MCF 10A (cell line): ENCODE measurements around the gene GSC. TPM values are rescaled to one million over a fixed set of nuclear protein-coding genes. Genes with fewer than 3 reads are reported as not detected.

Experiments used
- BruUV-seq: library from RNA; stranded (reverse); fragments of 400-500 nt; replicated peaks from 2 replicates; lab custom pipeline; 2021; lab: Mats Ljungman, UMichigan
- CTCF ChIA-PET: fragments of 300-600 bp; sonication (Branson Sonifier 250); formaldehyde crosslinking; extraction: SDS; loops from one replicate; lab custom pipeline; 2021; ENCODE audit warnings: antibody characterized with exemption, inconsistent platforms; lab: Yijun Ruan, JAX
- POLR2A ChIA-PET: fragments of 300-600, 350-650 bp; sonication (Branson Sonifier 250); formaldehyde crosslinking; extraction: SDS; loops from one replicate; lab custom pipeline; 2020; ENCODE audit warnings: antibody characterized with exemption, inconsistent platforms; lab: Yijun Ruan, JAX
- DNase-seq: peaks from one replicate; pipeline ENCODE4 v3.0.0-alpha.2; 2018; ENCODE audit not compliant: unreplicated experiment
- H3K27ac Mint-ChIP-seq: one replicate; pipeline ENCODE4 v1.8.0; 2022; ENCODE audit warnings: mild to moderate bottlenecking, low read depth, mixed read lengths; ENCODE audit not compliant: unreplicated experiment
- H3K27me3 Mint-ChIP-seq: one replicate; pipeline ENCODE4 v1.8.0; 2022; ENCODE audit warnings: mixed read lengths; ENCODE audit not compliant: insufficient read depth, unreplicated experiment
- H3K36me3 Mint-ChIP-seq: one replicate; pipeline ENCODE4 v1.8.0; 2022; ENCODE audit warnings: mild to moderate bottlenecking, moderate library complexity, mixed read lengths; ENCODE audit not compliant: insufficient read depth, unreplicated experiment
- H3K4me1 Mint-ChIP-seq: one replicate; pipeline ENCODE4 v1.8.0; 2022; ENCODE audit warnings: mixed read lengths; ENCODE audit not compliant: insufficient read depth, unreplicated experiment
- H3K4me3 Mint-ChIP-seq: one replicate; pipeline ENCODE4 v1.8.0; 2022; ENCODE audit warnings: mild to moderate bottlenecking, moderate library complexity, mixed read lengths; ENCODE audit not compliant: unreplicated experiment
- H3K9me3 Mint-ChIP-seq: one replicate; pipeline ENCODE4 v1.8.0; 2022; ENCODE audit warnings: mixed read lengths; ENCODE audit not compliant: unreplicated experiment
- intact Hi-C: fragments of 100-400 bp; cut with micrococcal nuclease; formaldehyde crosslinking; loops from 2 replicates; pipeline ENCODE4 v1.14.1; 2022
- total RNA-seq: library from RNA; stranded (reverse); gene quantifications from 2 replicates; pipeline ENCODE4 v1.2.3, GENCODE V29; 2022
- TF ChIP-seq, protein P1 (sequence below): fragments of 200-600 bp; IDR thresholded peaks from one replicate; pipeline ENCODE4 v1.8.0; 2022; ENCODE audit warnings: antibody characterized with exemption, mild to moderate bottlenecking; ENCODE audit not compliant: unreplicated experiment

The GSC gene
- total RNA-seq, 1 experiment from 2014 or later = not detected

DNA sequence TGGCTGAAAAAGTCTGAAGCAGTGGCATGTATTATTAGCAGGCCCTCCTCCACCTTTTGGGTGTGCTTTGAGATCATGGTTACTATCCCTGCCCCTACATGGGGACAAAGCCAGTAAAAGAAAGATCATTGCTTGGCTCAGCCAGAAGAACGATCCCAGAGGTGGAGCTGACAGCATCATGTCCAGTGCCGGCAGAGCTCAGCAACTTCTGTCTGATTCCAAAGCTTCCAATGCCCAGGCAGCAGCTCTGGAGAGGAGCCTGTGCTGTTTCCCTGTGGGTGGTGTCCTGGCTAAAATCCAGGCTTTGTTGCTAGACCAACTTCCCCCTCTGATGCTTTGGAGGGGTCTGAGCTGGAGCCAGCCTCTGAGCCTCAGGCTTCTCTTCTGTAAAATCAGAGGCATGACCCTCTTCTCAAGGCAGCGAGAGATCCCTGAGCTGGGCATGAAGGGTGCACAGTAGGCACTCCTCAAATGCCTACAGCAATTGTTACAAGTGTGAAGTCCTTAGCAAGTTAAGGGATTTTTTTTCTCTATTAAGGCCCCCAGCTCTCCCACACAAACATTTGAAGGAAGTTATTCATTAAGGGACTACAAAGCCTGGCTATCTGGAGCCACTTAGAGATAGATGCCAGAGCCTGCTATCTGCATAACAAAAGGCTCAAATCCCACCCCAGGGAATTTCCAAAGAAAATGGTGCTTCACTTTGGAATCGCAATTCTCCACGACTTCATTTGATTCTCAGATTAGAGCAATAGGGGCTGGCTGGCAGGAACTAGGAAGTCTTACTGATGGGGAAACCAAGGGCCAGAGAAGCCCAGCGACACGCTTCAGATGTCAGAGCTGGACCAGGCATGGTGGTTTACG is 10.9 kb upstream of the GSC start:
- ChIA-PET POLR2A (interaction anchor here (0.9 kb wide), 1 partner anchor 70 kb away, joined by 3 read pairs; no protein-coding TSS in a partner anchor), CTCF (interaction anchor here (0.6 to 0.7 kb wide), 2 partner anchors 211 to 498 kb away, joined by 3 to 4 read pairs; no protein-coding TSS in a partner anchor)
- H3K9me3 Mint-ChIP-seq = no peaks in the 10 kb centered on the region
- H3K4me3 Mint-ChIP-seq = no peak overlapping the region
- BruUV-seq = no TSS peak
- intact Hi-C loops = no loop called here
- H3K4me1 Mint-ChIP-seq = peaks cover 6% of the 10 kb centered on the region
- H3K27ac Mint-ChIP-seq = no peak overlapping the region
- H3K27me3 Mint-ChIP-seq = peaks cover 6% of the 10 kb centered on the region
- H3K36me3 Mint-ChIP-seq = no peaks in the 10 kb centered on the region
- DNase-seq = no peak
- TF ChIP-seq, protein P1, sequence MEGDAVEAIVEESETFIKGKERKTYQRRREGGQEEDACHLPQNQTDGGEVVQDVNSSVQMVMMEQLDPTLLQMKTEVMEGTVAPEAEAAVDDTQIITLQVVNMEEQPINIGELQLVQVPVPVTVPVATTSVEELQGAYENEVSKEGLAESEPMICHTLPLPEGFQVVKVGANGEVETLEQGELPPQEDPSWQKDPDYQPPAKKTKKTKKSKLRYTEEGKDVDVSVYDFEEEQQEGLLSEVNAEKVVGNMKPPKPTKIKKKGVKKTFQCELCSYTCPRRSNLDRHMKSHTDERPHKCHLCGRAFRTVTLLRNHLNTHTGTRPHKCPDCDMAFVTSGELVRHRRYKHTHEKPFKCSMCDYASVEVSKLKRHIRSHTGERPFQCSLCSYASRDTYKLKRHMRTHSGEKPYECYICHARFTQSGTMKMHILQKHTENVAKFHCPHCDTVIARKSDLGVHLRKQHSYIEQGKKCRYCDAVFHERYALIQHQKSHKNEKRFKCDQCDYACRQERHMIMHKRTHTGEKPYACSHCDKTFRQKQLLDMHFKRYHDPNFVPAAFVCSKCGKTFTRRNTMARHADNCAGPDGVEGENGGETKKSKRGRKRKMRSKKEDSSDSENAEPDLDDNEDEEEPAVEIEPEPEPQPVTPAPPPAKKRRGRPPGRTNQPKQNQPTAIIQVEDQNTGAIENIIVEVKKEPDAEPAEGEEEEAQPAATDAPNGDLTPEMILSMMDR = no peak

DNA sequence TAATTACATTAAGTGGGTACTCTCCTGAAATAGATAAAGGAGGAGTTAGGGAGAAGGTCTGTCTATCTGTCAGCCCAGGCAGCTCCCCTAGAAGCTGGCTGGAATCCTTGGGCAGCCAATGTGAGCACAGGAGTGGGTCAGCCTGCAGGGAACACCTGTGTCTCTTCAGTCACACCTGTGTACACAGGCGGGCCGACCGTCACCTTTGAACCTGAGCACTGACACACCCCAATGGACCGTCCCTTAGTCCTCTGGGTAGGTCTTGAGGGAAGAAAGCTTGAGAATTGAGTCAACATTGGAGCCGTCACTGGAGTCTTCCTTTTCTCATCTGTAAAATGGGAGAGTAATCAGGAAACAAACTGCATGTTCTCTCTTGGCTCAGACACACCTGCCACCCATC is 9.8 kb upstream of the GSC start:
- POLR2A ChIA-PET = interaction anchor here (0.9 kb wide), 1 partner anchor 71 kb away, joined by 3 read pairs; no protein-coding TSS in a partner anchor
- H3K4me1 Mint-ChIP-seq = peaks cover 8% of the 10 kb centered on the region
- intact Hi-C loops = no loop called here

DNA sequence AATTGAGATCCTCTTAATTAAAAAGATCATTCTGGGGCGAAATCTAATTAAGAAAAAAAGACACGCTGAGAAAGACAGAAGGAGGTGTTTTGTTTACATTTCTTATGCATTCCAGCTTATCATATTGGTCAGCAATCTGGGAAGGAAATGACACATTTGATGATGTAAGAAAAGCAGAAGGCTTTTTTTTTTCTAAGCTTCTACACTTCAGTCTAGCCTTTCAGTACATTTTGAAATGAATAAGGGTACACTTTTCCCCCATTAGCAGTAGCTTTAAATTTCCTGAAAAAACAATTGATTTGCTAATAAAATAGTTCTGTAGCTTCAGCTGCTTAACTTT is 5.9 kb upstream of the GSC start:
- H3K36me3 Mint-ChIP-seq = no peaks in the 10 kb centered on the region
- H3K9me3 Mint-ChIP-seq = no peaks in the 10 kb centered on the region
- H3K4me1 Mint-ChIP-seq = peaks cover 8% of the 10 kb centered on the region
- H3K4me3 Mint-ChIP-seq = no peak overlapping the region
- intact Hi-C loops = no loop called here
- no peak overlapping the region for H3K27ac Mint-ChIP-seq
- peak; percentile 17 for DNase-seq
- ChIA-PET POLR2A (interaction anchor here (0.9 kb wide), 1 partner anchor 9 kb away, joined by 4 read pairs; no protein-coding TSS in a partner anchor), CTCF (interaction anchor here (0.6 kb wide), 1 partner anchor 331 kb away, joined by 6 read pairs; no protein-coding TSS in a partner anchor)
- TF ChIP-seq, protein P1 = no peak
- peaks cover 26% of the 10 kb centered on the region for H3K27me3 Mint-ChIP-seq
- BruUV-seq = no TSS peak

More for the DNA sequence above, 9.8 kb upstream of the GSC start:
- no peaks in the 10 kb centered on the region for H3K9me3 Mint-ChIP-seq
- no peaks in the 10 kb centered on the region for H3K36me3 Mint-ChIP-seq
- no peak for DNase-seq
- H3K4me3 Mint-ChIP-seq = no peak overlapping the region
- BruUV-seq = no TSS peak
- H3K27ac Mint-ChIP-seq = no peak overlapping the region
- TF ChIP-seq, protein P1 = no peak
- CTCF ChIA-PET = no interaction called here
- H3K27me3 Mint-ChIP-seq = no peaks in the 10 kb centered on the region

DNA sequence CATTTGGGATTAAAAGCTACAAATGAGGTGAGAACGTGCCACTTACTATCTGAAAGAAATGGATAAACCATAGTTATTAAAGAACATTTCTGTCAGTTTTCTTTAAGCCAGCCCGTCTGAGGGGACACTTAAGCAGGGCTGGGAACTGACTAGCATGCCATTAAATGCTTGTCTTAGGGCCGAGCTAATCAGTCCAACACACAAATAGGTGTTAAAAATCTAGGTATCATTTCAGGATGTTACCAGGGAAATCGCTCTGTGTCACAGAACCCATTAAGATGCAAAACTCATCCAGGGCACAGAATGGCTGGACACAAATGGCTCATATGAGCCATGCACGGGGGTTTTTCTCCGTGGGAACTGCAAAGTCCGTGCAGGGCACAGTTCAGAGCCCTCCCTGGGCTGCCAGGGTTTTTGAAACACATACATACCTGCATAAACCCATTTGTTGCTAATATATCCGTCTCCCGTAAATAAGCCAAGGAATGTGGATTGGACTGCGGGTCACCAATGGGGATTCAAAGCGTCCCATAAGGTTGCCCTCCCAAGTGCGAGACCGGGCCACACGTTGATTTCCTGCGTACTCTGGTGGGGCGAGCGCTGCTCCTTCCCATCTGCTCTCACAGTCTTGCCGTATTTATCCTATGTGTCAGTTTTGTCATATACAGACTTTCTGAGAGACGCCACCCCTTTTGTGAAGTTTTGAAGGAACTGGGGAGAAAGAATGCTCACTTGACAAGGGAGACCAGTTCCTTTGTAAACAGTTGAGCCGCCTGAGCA is 5.4 kb upstream of the GSC start:
- peaks cover 26% of the 10 kb centered on the region for H3K27me3 Mint-ChIP-seq
- H3K36me3 Mint-ChIP-seq = no peaks in the 10 kb centered on the region
- ChIA-PET CTCF (interaction anchor here (0.6 kb wide), 1 partner anchor 332 kb away, joined by 6 read pairs; no protein-coding TSS in a partner anchor), POLR2A (interaction anchor here (0.9 kb wide), 2 partner anchors 9 to 176 kb away, joined by 3 to 4 read pairs; no protein-coding TSS in a partner anchor)
- TF ChIP-seq, protein P1 = no peak
- no peak for DNase-seq
- no TSS peak for BruUV-seq
- H3K4me3 Mint-ChIP-seq = no peak overlapping the region
- intact Hi-C loops = no loop called here
- H3K4me1 Mint-ChIP-seq = peaks cover 8% of the 10 kb centered on the region
- no peaks in the 10 kb centered on the region for H3K9me3 Mint-ChIP-seq
- H3K27ac Mint-ChIP-seq = no peak overlapping the region
